ENCODE results near the gene MORF4L1.

Gene MORF4L1

GRCh38 chr15:78878356-78878755 lies 5.7 kb downstream of the MORF4L1 start:
- no peak for TF ChIP-seq CTCF (conservative IDR thresholded peaks at IDR 0.05; ENCODE audit: low read length)
- no peak overlapping the region for H3K4me3 ChIP-seq (ENCODE audit: low read length)
- peak; percentile 77 for DNase-seq (ENCODE audit: low read depth)

GRCh38 chr15:78879517-78880241 lies 7.0 kb downstream of the MORF4L1 start:
- H3K4me3 ChIP-seq (ENCODE audit: low read length) = no peak overlapping the region
- TF ChIP-seq CTCF (conservative IDR thresholded peaks at IDR 0.05; ENCODE audit: low read length) = no peak
- peak; percentile 28 for DNase-seq (ENCODE audit: low read depth)

DNA sequence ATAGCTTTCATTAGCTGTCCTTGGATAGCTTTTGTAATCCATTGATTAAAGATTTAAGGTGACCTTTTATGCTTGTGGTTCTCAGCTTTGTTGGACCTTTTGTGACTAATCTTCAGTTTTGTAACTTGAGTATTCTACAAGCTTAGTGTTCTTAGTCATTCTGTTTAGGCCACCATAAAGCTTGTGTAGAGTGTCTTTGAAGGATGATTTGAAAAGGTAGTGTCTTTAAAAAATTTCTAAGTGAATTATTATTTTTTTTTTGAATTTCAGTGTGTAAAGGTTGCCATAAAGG lies 7.5 kb downstream of the MORF4L1 start:
- no peak for TF ChIP-seq CTCF (conservative IDR thresholded peaks at IDR 0.05; ENCODE audit: low read length)
- no peak overlapping the region for H3K4me3 ChIP-seq (ENCODE audit: low read length)
- peak; percentile 60 for DNase-seq (ENCODE audit: low read depth)

- peak; percentile 75 for DNase-seq (ENCODE audit: low read depth)
- no peak overlapping the region for H3K4me3 ChIP-seq (ENCODE audit: low read length)
- no peak for TF ChIP-seq CTCF (conservative IDR thresholded peaks at IDR 0.05; ENCODE audit: low read length)
Measured at GRCh38 chr15:78880813-78881212, 8.1 kb downstream of the MORF4L1 start.

DNA sequence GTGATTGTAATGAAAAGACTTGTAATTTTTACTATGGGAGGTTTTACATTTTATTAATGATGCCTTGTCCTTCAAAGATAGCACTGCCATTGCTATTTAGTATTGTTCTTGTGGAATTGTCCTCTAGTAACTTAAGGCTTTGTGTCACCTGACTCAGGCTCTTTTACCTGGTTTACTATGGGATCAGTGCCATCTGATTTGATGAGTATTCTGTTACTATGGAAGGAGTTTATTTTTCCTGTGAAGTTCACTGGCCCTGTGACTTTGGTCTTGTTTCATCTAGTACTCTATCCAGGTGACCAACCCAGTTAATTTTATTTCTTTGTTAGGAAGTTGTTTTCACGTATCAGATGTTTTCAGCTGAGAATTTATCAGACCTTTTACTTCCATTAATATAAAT lies 9.0 kb downstream of the MORF4L1 start:
- DNase-seq (ENCODE audit: low read depth) = no peak
- no peak for TF ChIP-seq CTCF (conservative IDR thresholded peaks at IDR 0.05; ENCODE audit: low read length)
- H3K4me3 ChIP-seq (ENCODE audit: low read length) = no peak overlapping the region

- no peak for DNase-seq (ENCODE audit: low read depth)
- no peak for TF ChIP-seq CTCF (conservative IDR thresholded peaks at IDR 0.05; ENCODE audit: low read length)
- H3K4me3 ChIP-seq (ENCODE audit: low read length) = no peak overlapping the region
Measured at GRCh38 chr15:78889000-78889399, 16.3 kb downstream of the MORF4L1 start.

DNA sequence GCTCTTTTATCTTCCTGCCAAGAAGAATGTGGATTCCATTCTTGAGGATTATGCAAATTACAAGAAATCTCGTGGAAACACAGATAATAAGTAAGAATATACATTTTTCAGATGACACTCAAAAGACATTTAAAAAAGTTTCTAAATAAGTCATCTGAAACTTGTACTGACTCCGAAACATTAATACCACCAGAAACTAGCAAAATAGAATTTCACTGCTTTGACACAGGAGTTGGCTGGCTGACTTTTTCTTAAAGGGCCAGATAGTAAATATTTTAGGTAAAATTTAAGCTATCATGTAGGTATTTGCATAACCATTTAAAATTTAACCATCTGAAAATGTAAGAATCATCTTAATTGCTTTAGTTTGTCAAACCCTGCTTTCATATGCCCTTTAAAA lies 20.8 kb downstream of the MORF4L1 start:
- no peak overlapping the region for H3K4me3 ChIP-seq (ENCODE audit: low read length)
- TF ChIP-seq CTCF (conservative IDR thresholded peaks at IDR 0.05; ENCODE audit: low read length) = no peak

More for the DNA sequence above, 20.8 kb downstream of the MORF4L1 start:
- DNase-seq (ENCODE audit: low read depth) = no peak
